ENCODE results near the gene HCAR1.
A peak's percentile ranks its signal among the peaks of the same experiment; 100 is the strongest.
"Not testable (repeated sequence)": the region's sequence is repeated elsewhere in the genome, so short reads cannot be mapped to it uniquely, and the experiment has no call there.

The HCAR1 gene

DNA sequence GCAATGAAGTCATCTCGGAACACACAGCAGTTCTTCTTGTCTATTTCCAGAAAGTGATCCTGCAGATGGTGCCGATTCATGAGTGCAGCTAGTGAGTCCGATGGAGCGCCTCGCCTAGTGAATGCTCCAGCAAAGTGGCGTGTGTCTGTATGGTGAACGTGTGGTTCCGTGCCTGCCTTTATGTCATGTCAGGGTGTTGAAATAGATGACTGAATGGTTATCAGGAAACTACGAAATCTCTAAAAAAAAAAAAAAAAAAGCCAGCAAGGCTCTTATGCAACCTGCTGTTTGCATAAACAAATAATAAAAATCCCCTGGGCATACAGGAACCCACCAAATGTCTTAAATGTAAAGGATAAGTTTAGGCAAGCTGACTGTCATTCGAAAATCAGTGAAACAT lies 14.0 kb downstream of the HCAR1 start, which contains the start of gene HCAR3:
Gene HCAR3, minus strand, starts transcription at position 154 of the 400 bp plus-strand sequence. Its CDS starts 74 bp downstream, at position 80.
- not testable (repeated sequence) for DNase-seq

DNA sequence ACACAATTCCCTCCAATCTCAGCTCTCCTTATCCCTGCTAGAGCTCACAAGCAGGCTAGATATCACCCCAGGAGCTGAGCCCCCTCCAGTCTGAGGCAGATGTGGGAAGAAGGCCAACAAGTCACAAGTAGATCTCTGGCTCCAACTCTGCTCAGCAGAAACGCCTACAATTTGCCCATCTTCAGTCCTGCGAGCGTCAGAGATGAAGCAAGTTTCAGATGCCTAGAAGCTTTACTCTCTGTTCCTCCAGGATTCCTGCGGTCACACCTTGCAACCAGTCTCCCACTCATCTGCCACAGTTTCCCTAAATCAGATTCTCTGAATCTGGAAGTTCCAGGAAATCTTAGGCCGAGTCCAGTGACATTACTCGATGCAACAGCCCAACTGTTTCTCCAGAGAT lies 15.4 kb downstream of the HCAR1 start:
- not testable (repeated sequence) for DNase-seq

DNA sequence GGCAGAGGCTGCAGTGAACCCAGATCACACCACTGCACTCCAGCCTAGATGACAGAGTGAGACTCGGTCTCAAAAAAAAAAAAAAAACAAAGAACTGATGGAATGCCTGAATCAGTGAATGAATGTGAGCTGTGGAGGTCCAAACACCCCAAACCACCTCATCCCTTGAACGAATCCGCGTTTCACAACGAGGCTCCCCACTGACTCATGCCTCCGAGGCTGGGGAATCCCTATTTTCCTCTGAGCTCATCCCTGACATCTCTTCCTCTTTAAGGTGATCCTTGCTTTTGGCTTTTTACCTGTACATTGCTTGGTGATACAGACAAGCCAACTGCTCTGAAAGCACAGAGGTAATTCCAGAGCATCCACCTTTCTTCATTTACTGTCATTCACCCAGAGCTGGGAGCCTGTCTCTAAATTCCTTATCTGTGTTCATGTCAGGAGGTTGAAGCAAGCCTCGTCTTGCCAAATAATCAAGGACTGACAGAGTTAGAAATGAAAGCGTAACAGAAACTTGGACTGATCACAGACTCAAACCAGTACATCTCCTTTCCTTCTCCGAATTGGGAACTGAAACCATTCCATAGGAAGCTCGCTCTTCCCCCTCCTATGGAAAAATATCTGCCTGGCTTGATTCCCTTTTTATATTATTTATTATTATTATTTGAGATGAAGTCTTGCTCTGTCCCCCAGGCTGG lies 17.0 kb downstream of the HCAR1 start:
- DNase-seq = not testable (repeated sequence)

DNA sequence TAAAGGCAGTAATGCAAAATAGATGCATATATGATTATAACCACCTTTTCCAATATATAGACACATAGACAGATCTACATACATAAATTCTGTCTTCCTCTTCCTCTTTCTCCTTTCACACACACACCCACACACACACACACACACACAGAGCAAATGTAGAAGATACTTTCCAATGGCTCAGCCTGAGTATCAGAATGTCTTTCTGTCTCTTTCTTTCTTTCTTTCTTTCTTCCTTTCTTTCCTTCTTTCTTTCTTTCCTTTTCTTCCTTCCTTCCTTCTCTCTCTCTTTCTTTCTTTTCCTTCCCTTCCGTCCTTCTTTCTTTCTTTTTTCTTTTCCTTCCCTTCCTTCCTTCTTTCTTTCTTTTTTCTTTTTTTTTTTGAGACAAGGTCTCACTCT lies 19.4 kb downstream of the HCAR1 start:
- peak; percentile 32 to 43 for DNase-seq

DNA sequence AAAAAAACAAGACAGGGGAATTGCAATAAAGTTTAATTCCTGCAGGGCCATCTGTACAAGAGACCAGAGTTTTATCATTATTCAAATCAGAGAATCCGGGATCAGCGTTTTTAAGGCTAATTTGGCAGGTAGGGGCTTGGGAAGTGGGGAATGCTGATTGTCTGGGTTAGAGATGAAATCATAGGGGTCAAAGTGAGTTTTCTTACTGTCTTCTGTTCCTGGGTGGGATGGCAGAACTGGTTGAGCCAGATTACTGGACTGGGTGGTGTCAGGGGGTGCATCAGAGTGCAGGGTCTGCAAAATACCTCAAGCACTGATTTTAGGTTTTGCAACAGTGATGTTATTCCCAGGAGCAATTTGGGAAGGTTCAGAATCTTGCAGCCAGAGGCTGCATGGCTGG lies 20.3 kb downstream of the HCAR1 start:
- DNase-seq = not testable (repeated sequence)

DNA sequence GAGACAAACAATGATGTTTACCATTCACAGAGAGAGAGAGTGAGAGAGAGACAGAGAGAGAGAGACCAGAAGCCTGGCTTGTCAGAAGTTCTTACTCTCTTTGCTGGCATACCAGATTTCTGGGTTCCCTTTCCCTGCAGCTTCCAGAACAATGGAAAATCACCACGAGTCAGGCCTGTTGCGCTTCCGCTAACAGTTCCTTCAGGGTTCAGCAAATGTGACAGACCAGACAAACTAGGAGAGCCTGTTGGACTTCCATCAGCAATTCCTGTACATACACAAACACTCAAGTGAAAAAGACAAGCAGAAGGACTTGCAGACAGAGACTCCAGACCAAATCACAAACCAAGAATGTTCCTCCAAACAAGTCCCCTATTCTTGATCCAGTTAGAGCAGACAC lies 21.4 kb downstream of the HCAR1 start:
- not testable (repeated sequence) for DNase-seq

DNA sequence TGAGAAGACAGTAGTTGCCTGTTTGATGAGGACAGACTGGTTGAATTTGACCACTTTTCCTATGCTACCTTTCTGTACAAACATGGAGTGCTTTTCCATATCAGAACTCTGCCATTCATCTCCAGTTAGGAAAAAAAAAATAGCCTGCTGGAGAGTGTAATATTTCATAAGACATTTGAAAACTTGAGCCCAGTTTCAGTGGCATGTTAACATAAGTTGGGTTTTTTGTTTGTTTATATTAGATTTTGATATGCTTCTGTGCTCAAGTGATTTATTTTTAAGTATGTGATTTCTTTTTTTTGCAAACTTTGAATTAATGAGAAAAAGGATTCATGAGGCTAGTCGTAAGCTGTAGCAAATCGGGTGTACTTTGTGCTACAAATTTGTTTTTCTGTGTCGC lies 26.8 kb downstream of the HCAR1 start:
- not testable (repeated sequence) for DNase-seq

DNA sequence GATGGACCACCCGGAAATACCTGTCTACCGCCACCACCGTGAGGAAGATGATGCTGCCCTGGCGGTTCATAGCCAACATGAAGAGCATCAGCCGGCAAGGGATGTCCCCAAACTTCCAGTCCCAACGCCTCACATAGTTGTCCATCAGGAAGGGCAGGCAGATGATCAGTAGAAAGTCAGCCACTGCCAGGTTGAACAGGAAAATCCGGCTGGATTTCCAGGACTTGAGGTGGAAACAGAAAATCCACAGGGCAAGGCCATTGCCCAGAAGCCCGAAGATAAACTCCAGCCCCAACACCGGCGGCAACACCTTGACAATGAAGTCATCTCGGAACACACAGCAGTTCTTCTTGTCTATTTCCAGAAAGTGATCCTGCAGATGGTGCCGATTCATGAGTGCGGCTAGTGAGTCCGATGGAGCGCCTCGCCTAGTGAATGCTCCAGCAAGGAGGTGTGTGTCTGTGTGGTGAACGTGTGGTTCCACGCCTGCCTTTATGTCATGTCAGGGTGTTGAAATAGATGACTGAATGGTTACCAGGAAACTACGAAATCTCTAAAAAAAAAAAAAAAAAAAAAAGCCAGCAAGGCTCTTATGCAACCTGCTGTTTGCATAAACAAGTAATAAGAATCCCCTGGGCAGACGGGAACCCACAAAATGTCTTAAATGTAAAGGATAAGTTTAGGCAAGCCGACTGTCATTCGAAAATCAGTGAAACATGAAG lies 27.6 kb downstream of the HCAR1 start, which contains the start of gene HCAR2:
Gene HCAR2, minus strand, starts transcription at position 468 of the 722 bp plus-strand sequence. Its CDS starts 74 bp downstream, at position 394.
- not testable (repeated sequence) for DNase-seq

DNA sequence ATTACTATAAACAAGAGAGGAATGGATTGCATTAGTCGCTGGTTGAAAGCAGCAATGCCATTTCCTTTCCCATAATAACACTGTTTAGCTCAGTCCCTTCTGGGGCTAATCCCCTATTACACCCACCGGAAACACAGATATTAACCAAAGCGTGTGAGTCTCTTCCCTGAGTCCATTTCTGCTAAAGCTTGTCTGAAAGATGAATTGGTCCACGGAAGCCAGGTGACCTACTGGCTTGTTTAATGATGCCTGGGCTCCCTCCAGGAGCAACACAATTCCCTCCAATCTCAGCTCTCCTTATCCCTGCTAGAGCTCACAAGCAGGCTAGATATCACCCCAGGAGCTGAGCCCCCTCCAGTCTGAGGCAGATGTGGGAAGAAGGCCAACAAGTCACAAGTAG lies 29.2 kb downstream of the HCAR1 start:
- DNase-seq = not testable (repeated sequence)

DNA sequence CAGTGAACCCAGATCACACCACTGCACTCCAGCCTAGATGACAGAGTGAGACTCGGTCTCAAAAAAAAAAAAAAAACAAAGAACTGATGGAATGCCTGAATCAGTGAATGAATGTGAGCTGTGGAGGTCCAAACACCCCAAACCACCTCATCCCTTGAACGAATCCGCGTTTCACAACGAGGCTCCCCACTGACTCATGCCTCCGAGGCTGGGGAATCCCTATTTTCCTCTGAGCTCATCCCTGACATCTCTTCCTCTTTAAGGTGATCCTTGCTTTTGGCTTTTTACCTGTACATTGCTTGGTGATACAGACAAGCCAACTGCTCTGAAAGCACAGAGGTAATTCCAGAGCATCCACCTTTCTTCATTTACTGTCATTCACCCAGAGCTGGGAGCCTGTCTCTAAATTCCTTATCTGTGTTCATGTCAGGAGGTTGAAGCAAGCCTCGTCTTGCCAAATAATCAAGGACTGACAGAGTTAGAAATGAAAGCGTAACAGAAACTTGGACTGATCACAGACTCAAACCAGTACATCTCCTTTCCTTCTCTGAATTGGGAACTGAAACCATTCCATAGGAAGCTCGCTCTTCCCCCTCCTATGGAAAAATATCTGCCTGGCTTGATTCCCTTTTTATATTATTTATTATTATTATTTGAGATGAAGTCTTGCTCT lies 30.5 kb downstream of the HCAR1 start:
- not testable (repeated sequence) for DNase-seq

DNA sequence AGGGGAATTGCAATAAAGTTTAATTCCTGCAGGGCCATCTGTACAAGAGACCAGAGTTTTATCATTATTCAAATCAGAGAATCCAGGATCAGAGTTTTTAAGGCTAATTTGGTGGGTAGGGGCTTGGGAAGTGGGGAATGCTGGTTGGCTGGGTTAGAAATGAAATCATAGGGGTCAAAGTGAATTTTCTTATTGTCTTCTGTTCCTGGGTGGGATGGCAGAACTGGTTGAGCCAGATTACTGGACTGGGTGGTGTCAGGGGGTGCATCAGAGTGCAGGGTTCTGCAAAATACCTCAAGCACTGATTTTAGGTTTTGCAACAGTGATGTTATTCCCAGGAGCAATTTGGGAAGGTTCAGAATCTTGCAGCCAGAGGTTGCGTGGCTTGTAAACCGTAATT lies 33.7 kb downstream of the HCAR1 start:
- DNase-seq = not testable (repeated sequence)

DNA sequence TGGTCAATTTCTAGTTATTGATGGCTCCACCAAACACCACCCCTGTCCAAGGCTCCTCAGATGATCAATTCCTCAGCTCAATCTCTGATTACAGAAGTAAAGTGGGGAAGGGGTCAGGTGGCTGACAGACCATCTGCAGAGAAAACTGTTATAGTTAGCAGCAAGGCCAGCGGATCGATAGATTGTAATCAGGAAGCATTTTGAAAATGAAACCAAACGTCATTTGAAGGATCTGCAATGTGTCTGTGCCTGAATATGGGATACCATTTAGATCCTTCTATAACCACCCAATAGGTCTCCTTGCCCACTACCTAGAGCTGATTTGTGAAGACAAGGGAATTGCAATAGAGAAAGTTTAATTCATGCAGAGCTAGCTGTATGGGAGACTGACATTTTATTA lies 39.1 kb downstream of the HCAR1 start:
- no peak for DNase-seq

DNA sequence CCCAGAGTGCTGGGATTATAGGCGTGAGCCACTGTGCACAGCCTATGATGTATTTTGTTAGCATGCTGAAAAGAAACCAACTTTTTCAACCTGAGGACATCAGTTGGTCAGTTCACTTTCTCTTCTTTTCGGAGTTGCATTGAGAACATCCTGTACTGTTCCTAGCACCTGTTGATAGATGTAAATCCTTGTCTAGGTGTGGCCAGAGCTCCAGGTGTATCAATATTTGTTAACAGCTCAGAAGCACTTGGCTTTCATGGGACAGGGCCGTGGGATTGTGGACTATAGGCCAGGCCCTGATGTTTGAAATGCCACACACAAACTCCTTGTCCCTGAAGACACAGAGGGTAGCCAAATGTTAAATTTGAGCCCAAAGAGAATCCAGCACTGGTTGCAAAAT lies 42.4 kb downstream of the HCAR1 start:
- no peak for DNase-seq

DNA sequence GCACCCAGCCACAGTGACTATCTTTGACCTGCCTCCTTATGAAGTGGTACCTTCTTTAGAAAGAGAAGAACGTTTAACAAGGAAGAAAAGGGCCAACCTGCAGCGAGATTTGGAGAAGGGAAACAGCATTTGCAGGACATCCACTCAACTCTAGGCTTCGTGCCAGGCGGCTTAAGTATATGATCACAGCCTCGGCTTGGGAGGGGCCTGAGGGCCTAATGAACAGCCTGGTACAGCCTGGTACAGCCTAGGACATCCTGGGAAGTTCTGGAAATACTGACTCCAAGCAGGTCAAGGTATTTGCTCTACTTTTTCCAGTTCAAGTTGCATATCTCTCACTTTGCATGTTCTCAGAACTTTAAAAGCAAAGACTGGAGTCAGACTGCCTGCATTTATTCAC lies 43.6 kb downstream of the HCAR1 start:
- no peak for DNase-seq

DNA sequence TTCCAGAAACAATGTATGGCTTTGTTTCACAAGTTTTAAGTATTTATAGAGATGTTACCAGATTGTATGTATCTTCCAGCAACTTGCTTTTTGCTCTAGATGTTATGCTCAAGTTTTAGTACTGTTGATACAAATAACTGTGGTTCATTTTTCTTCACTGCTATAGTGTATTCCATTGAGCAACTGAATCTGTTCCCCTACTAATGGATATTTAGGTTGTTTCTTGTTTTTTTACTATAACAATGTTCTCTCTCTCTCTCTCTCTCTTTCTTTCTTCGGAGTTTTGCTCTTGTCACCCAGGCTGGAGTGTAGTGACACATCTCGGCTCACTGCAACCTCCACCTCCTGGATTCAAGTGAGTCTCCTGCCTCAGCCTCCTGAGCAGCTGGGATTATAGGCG lies 44.1 kb downstream of the HCAR1 start:
- DNase-seq = no peak

DNA sequence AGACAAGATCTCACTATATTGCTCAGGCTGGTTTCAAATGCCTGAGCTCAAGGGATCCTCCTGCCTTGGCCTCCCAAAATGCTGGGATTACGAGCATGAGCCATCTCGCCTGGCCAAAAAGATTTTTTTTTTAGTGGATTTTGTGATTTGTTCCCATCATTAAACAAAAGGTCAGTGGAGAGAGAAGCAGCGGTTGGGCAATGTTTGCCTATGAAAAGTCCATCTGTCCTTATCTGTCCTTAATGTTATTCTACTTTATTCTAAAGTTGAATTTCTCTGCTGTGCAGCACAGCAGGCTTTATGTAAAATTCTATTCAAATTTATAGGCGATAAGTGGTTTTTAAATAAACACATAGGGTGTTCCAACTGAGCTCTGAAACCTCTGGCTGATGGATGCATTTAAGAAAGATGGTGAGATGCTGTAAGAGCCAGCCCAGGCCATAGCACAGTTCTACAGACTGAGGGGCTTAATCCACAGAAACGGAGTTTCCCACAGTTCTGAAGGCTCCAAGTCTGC lies 46.3 kb downstream of the HCAR1 start:
- DNase-seq = no peak

DNA sequence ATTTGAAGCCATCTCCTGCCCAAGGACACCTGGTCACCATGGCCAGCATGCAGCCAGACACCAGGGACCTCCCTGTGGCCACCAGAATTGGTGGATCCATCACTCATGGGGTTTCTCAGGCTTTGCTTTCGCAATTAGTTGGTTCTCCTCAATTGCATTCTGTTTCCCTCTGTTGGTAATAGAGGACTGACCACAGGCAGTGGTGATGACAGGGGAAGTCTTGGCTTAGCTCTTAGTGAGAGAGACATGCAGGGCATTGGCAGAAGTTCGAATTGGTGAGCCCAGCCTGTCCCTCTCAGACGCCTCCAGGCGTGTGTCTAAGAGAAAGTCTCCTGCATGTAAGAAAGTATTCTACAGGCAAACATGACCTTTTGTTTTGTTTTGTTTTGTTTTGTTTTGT lies 48.8 kb downstream of the HCAR1 start:
- no peak for DNase-seq

DNA sequence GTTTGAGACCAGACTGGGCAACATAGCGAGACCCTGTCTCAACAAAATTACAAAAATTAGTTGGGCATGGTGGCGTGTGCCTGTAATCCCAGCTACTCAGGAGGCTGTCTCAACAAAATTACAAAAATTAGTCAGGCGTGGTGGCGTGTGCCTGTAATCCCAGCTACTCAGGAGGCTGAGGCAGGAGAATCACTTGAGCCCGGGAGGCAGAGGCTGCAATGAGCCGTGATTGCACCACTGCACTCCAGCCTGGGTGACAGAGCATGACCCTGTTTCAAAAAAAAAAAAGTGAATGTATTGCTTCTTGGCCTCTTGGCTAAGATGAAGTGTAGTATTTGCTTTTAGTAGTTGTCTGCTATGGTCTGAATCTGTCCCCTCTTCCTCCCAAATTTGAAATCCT lies 49.7 kb downstream of the HCAR1 start:
- not testable (repeated sequence) for DNase-seq

DNA sequence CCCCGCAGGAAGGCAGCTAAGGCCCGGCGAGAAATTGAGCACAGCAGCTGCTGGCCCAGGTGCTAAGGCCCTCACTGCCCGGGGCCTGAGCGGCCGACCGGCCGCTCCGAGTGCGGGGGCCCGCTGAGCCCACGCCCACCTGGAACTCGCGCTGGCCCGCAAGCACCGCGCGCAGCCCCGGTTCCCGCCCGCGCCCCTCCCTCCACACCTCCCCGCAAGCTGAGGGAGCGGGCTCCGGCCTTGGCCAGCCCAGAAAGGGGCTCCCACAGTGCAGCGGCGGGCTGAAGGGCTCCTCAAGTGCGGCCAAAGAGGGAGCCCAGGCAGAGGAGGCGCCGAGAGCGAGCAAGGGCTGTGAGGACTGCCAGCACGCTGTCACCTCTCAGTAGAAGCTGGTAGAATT lies 53.9 kb downstream of the HCAR1 start:
- not testable (repeated sequence) for DNase-seq
